Liver (tissue), 3 donors: ENCODE results near the gene AP3B1.

ENCODE experiments used
- FOXA1 ChIP-seq: IDR thresholded peaks from 2 replicates; pipeline ENCODE4 v1.6.1; 2016; ENCODE audit warnings: antibody characterized with exemption
- JUND ChIP-seq, 2 donors: IDR thresholded peaks; 2 replicates each; pipeline ENCODE4 v1.6.1; 2016; ENCODE audit warnings: antibody characterized with exemption in 2 of 2
- RAD21 ChIP-seq, 2 donors: IDR thresholded peaks; 2 replicates each; pipeline ENCODE4 v1.6.1; 2016; ENCODE audit warnings: antibody characterized with exemption in 2 of 2, mild to moderate bottlenecking in 2 of 2
- RXRA ChIP-seq, 2 donors: IDR thresholded peaks; 2 replicates each; pipeline ENCODE4 v1.6.1; 2017 to 2018; ENCODE audit warnings: antibody characterized with exemption in 2 of 2, mild to moderate bottlenecking in 1 of 2
- TAF1 ChIP-seq: conservative IDR thresholded peaks from 2 replicates; pipeline ENCODE4 v1.6.1; 2016; ENCODE audit warnings: antibody characterized with exemption, mild to moderate bottlenecking
- TF ChIP-seq, protein P1 (sequence below): fragments of 150-350 bp; IDR thresholded peaks from 2 replicates; pipeline ENCODE4 v1.5.1; 2017; ENCODE audit warnings: improper control_type of control experiment, low read depth, low read length; ENCODE audit not compliant: missing input control
- TF ChIP-seq, protein P2 (sequence below): IDR thresholded peaks from 2 replicates; pipeline ENCODE4 v1.6.1; 2016; ENCODE audit warnings: antibody characterized with exemption
- donor health status: healthy.
- donor health status: healthy.

DNA sequence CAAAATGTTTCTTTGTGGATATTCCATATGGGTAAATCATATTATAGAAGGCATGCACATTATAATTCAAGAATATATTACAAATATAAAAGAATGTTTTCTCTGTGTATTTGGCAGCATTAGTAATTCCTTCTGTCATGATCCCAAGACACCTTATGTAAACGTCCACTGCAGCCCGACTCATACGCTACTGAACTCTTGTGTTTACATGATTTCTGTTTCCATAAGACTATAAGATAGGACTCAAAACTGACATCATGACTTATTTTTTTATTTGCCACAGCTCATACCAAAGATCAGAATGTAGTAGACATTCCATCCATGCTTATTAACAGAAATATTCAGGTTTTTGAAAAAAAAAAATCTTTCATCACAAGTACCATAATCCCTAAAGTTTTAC, 234.1 kb downstream of the AP3B1 start:
- TF ChIP-seq, protein P1, sequence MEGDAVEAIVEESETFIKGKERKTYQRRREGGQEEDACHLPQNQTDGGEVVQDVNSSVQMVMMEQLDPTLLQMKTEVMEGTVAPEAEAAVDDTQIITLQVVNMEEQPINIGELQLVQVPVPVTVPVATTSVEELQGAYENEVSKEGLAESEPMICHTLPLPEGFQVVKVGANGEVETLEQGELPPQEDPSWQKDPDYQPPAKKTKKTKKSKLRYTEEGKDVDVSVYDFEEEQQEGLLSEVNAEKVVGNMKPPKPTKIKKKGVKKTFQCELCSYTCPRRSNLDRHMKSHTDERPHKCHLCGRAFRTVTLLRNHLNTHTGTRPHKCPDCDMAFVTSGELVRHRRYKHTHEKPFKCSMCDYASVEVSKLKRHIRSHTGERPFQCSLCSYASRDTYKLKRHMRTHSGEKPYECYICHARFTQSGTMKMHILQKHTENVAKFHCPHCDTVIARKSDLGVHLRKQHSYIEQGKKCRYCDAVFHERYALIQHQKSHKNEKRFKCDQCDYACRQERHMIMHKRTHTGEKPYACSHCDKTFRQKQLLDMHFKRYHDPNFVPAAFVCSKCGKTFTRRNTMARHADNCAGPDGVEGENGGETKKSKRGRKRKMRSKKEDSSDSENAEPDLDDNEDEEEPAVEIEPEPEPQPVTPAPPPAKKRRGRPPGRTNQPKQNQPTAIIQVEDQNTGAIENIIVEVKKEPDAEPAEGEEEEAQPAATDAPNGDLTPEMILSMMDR, result no peak
- no peak for TF ChIP-seq JUND (IDR thresholded peaks at IDR 0.05)
- no peak for TF ChIP-seq FOXA1
- TF ChIP-seq RAD21 (IDR thresholded peaks at IDR 0.05), result no peak
- no peak for TF ChIP-seq TAF1
- TF ChIP-seq, protein P2, sequence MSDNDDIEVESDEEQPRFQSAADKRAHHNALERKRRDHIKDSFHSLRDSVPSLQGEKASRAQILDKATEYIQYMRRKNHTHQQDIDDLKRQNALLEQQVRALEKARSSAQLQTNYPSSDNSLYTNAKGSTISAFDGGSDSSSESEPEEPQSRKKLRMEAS, result no peak
- no peak for TF ChIP-seq RXRA (IDR thresholded peaks at IDR 0.05)
